SH-SY5Y (cell line): ENCODE data around the gene PRR7.

Experiments used
- GATA2 ChIP-seq: IDR thresholded peaks from 2 replicates; pipeline ENCODE4 v1.6.1; 2011; ENCODE audit warnings: mild to moderate bottlenecking, low read depth, low read length
- GATA3 ChIP-seq: IDR thresholded peaks from 2 replicates; pipeline ENCODE4 v1.6.1; 2011; ENCODE audit warnings: low read depth, mild to moderate bottlenecking, low read length, moderate library complexity

PRR7 gene

GRCh38 chr5:177430140-177430951, 16.3 kb upstream of the PRR7 start:
- TF ChIP-seq GATA2 (no peak), GATA3 (no peak)

- TF ChIP-seq GATA3 (no peak), GATA2 (no peak)
Observed at GRCh38 chr5:177430972-177431316, 15.7 kb upstream of the PRR7 start.

GRCh38 chr5:177431317-177432142, 15.1 kb upstream of the PRR7 start:
- TF ChIP-seq GATA3 = no peak
- no peak for TF ChIP-seq GATA2

- no peak for TF ChIP-seq GATA2
- no peak for TF ChIP-seq GATA3
Observed at GRCh38 chr5:177432143-177432838, 14.3 kb upstream of the PRR7 start.

- TF ChIP-seq GATA2 (no peak), GATA3 (no peak)
Observed at GRCh38 chr5:177432839-177433657, 13.6 kb upstream of the PRR7 start.

GRCh38 chr5:177433658-177434217, 12.9 kb upstream of the PRR7 start:
- TF ChIP-seq GATA3 = no peak
- no peak for TF ChIP-seq GATA2

- no peak for TF ChIP-seq GATA3
- no peak for TF ChIP-seq GATA2
Observed at GRCh38 chr5:177434437-177434836, 12.2 kb upstream of the PRR7 start.

GRCh38 chr5:177434942-177435738, 11.5 kb upstream of the PRR7 start:
- TF ChIP-seq GATA3 (no peak), GATA2 (no peak)

GRCh38 chr5:177435847-177436536, 10.6 kb upstream of the PRR7 start:
- TF ChIP-seq GATA2 (no peak), GATA3 (no peak)

- TF ChIP-seq GATA2 (no peak), GATA3 (no peak)
Observed at GRCh38 chr5:177437623-177438022, 9.0 kb upstream of the PRR7 start.

- no peak for TF ChIP-seq GATA2
- no peak for TF ChIP-seq GATA3
Observed at GRCh38 chr5:177438468-177438867, 8.1 kb upstream of the PRR7 start.

- no peak for TF ChIP-seq GATA3
- TF ChIP-seq GATA2 = no peak
Observed at GRCh38 chr5:177439518-177440053, 7.0 kb upstream of the PRR7 start.
